ENCODE measurements around the gene TBC1D22A. TPM values are rescaled to one million over a fixed set of nuclear protein-coding genes. Genes with fewer than 3 reads are reported as not detected.

The TBC1D22A gene
- total and polyA plus RNA-seq, 2 donors (not counting 3 experiments of a cell fraction or from before 2014, with no cell fraction given): 26.1 to 32.4 TPM

- no TSS peak for BruUV-seq (replicated peaks)
- H3K9me1 ChIP-seq (replicated peaks; ENCODE audit: control insufficient read depth, extremely low read depth, insufficient read depth, low read length): no peaks in the 10 kb centered on the region
- CTCF ChIA-PET: interaction anchor here (1.0 kb wide), 1 partner anchor 11 kb away, joined by 3 read pairs; no protein-coding TSS in a partner anchor
- no peaks in the 10 kb centered on the region for H3K79me2 ChIP-seq (ENCODE audit: control insufficient read depth, insufficient read depth, low read length)
- H3K27ac ChIP-seq (ENCODE audit: insufficient read depth, low read depth, low read length): no peak overlapping the region
- H2AFZ ChIP-seq (ENCODE audit: low read depth, low read length): no peak overlapping the region
- dilution Hi-C loops (cut with MboI; ENCODE audit: extremely low pct_ligation_motif_present, low sequenced_read_pairs): no loop called here
- FAIRE-seq (no peak), DNase-seq (ENCODE audit: low read depth, low spot score) (no peak)
- intact Hi-C loops (cut with micrococcal nuclease): no loop called here
- POLR2A ChIA-PET: no interaction called here
- no peak overlapping the region for H3K4me2 ChIP-seq (ENCODE audit: insufficient read depth, low read length)
- no peaks in the 10 kb centered on the region for H3K9me3 ChIP-seq (replicated peaks; ENCODE audit: control insufficient read depth, insufficient read depth, low read length)
- H3K27me3 ChIP-seq (ENCODE audit: control insufficient read depth in 2 of 2, insufficient read depth in 2 of 2, low read length in 2 of 2): no peaks in the 10 kb centered on the region
- no peaks in the 10 kb centered on the region for H3K36me3 ChIP-seq (ENCODE audit: control insufficient read depth in 2 of 2, extremely low read depth in 1 of 2, insufficient read depth in 2 of 2, low read length in 2 of 2)
- H3K4me1 ChIP-seq (ENCODE audit: control insufficient read depth, extremely low read depth, insufficient read depth, low read length): no peaks in the 10 kb centered on the region
- no peak overlapping the region for H3K9ac ChIP-seq (replicated peaks; ENCODE audit: extremely low read depth, insufficient read depth, low read length)
- TF ChIP-seq EZH2 (IDR thresholded peaks at IDR 0.05; ENCODE audit: borderline replicate concordance, low read depth, low read length, severe bottlenecking) (no peak), POLR2AphosphoS5 (IDR thresholded peaks at IDR 0.05; ENCODE audit: insufficient read depth, low read depth, low read length) (no peak), CTCF (IDR thresholded peaks at IDR 0.05; ENCODE audit: extremely low read depth in 1 of 2, insufficient read depth in 1 of 2, low read depth in 1 of 2, low read length in 2 of 2) (no peak), FOS (IDR thresholded peaks at IDR 0.05; ENCODE audit: borderline replicate concordance, insufficient read depth, low read length) (no peak), POLR2A (IDR thresholded peaks at IDR 0.05; ENCODE audit: low read depth, low read length) (no peak), JUN (IDR thresholded peaks at IDR 0.05; ENCODE audit: borderline replicate concordance, insufficient read depth, insufficient read length, low read depth) (no peak), MYC (IDR thresholded peaks at IDR 0.05; ENCODE audit: low read depth, low read length) (no peak), GATA2 (IDR thresholded peaks at IDR 0.05; ENCODE audit: insufficient read depth, insufficient read length, low read depth, low read length) (no peak)
- TF ChIP-seq, protein P1, sequence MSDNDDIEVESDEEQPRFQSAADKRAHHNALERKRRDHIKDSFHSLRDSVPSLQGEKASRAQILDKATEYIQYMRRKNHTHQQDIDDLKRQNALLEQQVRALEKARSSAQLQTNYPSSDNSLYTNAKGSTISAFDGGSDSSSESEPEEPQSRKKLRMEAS (IDR thresholded peaks at IDR 0.05; ENCODE audit: insufficient read depth, insufficient read length): no peak
- H3K4me3 ChIP-seq (replicated peaks in 1 of 3; ENCODE audit: insufficient read depth in 1 of 3, low read depth in 1 of 3, low read length in 3 of 3): no peak overlapping the region
- H4K20me1 ChIP-seq (replicated peaks; ENCODE audit: control insufficient read depth, extremely low read depth, insufficient read depth, low read length): no peaks in the 10 kb centered on the region
These were observed 104.7 kb downstream of the TBC1D22A start for GRCh38 chr22:46867106-46867505.
